Measurements from ENCODE around the gene KPNA6.
"Not testable (repeated sequence)": the region's sequence is repeated elsewhere in the genome, so short reads cannot be mapped to it uniquely, and the experiment has no call there.

- not testable (repeated sequence) for TF ChIP-seq CTCF (IDR thresholded peaks at IDR 0.05; ENCODE audit: low read depth, low read length); EZH2phosphoT487 (IDR thresholded peaks at IDR 0.05; ENCODE audit: low read depth)
These were observed 5.6 kb downstream of the KPNA6 start for GRCh38 chr1:32113436-32113835.

Measured in OCI-LY3 (cell line).